ENCODE measurements around the gene NAPB.

DNA sequence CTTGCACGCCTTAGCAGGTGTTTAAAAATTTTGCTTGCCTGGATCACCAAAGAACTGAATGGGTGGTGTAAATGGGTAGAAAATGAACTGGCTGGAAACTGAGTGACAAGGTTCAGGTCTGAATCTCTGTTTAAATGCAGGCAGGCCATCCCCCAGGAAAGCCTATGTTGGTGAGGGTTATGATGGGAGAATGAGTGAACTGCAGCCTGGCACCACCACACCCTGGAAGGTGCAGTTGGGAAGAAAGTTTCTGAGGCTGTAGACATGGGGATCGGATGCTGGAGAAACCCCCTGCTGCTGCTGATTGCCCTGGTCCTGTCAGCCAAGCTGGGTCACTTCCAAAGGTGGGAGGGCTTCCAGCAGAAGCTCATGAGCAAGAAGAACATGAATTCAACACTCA lies 18.7 kb upstream of the NAPB start:
- TF ChIP-seq POLR2A (IDR thresholded peaks at IDR 0.05), result no peak
- TF ChIP-seq CTCF (IDR thresholded peaks at IDR 0.05), result no peak
